HG03108 (cell line): ENCODE measurements around the gene GPC6.

Experiments used
- ATAC-seq: cut with Tn5 transposase; IDR thresholded peaks from one replicate; pipeline ENCODE4 v1.9.1; 2021; ENCODE audit warnings: moderate library complexity; ENCODE audit not compliant: unreplicated experiment

The GPC6 gene

DNA sequence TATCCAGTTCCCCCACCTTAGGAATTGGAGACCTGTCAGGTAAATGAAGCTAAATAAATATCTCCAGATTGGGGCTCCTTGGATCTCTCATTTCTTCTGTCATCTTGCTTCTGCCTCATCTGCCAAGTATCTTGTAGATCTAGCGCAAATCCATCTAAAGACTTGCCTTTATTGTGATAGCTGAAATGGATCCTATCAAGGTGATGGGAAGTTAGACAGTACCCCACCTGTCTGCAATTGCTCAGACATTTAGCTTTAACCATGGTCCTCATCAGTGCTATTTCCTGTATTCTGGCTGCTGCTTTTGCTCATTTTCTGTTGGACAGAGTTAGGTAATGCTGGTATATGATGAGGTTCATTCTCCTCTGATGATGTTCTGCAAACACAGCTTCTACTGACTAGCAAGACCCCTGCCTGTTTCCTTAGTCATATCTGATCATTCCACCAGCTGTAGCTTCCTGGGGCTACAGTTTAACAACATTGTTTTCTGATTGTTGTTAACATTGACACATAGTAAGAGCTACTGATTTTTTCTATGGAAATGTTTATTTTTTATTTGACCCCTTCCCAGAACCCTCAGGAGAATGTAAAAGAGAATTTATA is 912.9 kb downstream of the GPC6 start:
- no peak for ATAC-seq

DNA sequence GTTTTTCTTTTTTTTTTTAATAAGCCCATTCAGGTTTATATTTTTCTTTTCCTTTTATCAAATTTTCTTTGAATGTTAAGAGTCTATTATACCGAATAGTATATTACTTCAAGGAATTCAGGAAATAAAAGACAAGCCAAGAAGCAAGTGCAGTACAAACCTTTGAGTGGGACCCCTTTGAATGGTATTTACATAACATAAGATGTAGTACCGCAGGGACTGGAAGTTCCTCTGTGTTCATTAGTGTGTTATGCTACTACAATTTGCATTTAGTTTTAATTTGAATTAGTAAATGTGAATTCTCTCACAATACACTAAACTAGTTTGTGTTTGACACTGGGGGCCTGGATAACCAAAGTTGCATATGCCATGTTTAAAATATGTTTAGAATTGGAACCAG is 913.4 kb downstream of the GPC6 start:
- no peak for ATAC-seq

DNA sequence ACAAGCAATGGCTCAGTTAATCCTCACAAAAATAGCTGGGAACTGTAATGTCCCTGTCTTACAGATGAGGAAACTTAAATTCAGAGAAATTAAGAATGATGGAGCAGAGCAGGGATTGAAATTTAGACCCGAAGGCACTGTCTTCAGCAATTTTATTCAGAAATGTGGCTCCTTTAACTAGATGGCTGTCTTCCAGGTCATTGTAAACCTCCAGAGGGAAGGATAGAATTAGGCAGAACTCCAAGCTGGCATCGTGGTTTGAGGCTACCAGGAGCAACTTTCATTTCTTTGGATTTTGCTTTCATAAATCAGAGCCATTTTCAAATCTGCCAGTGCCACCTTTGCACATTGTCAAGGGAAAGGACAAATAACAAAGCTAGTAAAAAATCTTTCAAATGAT is 913.9 kb downstream of the GPC6 start:
- no peak for ATAC-seq

DNA sequence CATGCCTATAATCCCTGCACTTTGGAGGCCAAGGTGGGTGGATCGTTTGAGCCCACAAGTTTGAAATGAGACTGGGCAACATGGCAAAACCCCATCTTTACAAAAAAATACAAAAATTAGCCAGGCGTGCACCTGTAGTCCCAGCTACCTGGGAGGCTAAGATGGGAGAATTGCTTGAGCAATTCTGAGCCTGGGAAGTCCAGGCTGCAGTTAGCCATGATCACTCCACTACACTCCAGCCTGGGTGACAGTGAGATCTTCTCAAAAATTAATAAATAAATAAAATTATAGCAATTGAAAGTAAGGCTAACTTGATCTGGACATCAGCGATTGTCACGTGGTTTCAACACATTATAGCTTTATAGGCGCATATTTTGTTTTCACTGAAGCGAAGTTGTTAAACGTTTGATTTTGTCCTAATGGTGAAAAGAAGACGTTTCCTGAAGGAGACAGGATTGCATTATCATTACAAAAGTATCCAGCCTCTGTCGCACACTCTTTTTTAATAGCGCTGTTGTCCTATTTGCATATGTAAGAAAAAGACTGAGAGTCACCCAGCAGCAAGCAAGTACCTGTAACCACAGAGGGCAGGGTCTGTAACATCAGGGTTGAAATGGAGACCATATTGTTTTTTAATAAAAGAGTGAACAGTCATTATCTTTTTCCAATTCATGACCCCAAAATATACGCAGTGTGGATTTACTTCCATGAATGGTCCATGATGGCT is 917.2 kb downstream of the GPC6 start:
- no peak for ATAC-seq

DNA sequence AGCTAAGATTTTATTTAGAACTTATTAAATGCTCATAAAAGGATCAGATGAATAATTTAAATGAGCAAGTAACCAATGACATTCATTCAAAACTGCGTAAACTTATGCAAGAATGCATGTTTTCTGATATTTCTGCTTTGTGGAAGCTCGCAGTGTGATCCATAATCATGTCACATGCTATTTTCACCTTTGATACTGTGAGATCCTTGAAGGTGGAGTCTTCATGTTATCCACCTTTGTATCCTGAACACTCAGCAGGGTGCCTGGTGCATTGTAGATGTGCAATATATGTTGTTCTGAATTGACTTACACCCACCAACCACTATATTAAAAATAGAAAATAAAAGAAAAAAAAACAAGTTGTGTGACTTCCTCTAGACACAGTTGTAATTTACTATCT is 919.4 kb downstream of the GPC6 start:
- no peak for ATAC-seq

DNA sequence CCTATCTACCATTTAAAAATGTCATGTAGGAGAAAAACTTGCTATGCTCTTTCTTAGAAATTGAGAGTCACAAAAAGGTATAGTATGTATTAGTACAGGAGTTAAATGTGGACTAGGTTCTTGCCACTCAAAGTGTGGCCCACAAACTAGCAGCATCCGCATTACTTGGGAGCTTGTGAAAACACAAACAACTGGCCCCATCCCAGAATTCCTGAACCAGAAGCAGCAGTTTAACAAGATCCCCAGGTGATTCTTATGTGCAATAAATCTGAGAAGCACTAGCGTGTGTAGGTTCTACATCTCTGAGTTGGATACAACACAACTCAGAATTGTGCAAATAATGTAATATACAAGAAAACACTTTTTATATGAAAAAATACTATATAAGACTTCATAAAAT is 927.0 kb downstream of the GPC6 start:
- ATAC-seq, result no peak

DNA sequence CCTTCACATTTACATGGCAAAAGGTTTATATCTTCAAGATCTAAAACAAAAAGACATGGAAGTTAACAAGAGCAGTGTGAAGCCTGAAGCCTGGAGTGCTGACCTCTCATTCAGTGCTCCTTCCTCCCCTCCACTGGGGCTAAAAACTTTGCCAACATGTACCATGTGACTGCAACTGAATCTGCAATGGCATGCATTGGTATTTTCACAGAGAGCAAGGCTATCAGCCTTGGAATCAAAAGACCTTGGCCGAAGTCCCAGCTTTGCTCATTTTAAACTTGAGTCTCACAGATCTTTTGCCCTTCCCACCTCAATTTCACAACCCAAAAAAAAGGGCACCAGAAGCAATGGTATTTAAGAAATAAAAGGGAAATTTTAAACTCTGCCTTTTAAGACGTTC is 927.8 kb downstream of the GPC6 start:
- no peak for ATAC-seq

DNA sequence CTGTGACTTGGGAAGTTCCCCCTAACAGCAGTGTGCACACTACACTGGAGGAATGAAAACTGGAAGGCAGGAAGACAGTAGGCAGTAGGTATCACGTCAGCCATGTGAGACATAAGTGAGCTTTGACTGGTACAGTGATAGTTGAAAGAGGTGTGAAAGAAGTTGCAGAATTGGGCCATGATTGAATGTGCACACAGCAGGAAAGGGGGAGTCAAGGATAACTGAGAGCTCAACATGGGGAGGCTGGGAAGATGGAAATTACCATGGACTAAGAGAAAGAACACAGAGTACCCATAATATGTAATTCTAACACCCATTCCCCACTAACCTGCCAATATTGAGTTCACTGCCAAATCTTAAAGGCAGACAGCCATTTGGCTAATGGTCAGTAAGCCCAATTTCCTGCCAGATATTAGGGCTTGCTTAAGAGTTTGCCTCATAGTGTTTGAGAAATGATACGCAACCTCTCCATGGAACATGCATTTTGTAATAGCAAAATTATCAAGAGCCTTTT is 931.2 kb downstream of the GPC6 start:
- no peak for ATAC-seq

DNA sequence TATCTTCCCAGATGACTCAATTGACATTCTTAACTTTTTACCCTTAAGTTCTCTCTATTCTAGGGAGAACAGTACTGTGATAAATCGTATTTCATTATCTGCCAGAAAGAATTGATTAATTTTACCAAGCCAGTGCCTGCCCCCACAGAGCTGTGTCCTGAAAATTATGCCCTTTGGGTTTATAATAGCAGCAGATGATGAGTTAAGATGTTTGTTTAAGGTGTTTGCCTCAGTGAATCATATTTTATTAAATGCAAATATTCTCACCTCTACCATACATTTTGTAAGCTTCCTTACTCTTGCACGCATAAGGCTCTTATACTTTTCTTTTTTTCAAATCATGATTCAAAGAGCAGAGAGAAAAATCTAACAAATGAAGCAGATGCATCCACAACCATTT is 934.3 kb downstream of the GPC6 start:
- no peak for ATAC-seq

DNA sequence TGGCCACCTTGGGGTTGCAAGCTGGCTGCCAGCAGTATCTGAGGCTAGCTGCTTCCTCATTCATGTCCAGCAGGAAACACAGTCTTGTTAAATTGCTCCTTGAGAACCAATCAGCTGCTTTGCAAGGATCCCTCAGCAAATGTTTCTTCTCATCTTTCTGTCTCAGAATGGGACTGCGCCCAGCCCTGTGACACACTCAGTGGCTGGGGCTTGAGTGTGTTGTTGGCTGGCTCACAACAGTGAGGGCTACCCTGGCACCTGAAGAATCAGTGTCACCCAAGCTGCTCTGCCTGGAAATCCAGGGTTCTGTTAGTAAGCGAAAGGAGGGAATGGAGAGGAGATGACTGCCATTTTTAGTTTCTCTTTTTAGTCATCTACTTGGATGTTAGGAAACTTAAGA is 935.7 kb downstream of the GPC6 start:
- no peak for ATAC-seq

DNA sequence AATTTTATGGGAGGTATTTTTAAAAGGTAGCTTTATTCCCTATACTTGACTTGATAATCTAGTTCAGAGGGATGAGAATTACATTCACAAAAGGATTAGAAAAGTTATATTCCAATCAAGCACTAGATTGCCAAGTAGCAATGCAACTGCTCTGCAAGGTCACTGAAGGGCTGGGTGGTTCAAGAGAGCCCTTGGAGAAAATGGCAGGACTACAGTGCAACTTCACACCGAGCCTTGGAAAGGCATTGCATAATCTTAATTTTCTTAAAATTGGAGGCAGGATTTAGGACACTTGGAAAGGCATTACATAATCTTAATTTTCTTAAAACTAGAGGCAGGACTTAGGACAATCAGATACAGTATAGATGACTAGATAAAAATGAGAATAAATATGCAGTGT is 936.9 kb downstream of the GPC6 start:
- no peak for ATAC-seq

DNA sequence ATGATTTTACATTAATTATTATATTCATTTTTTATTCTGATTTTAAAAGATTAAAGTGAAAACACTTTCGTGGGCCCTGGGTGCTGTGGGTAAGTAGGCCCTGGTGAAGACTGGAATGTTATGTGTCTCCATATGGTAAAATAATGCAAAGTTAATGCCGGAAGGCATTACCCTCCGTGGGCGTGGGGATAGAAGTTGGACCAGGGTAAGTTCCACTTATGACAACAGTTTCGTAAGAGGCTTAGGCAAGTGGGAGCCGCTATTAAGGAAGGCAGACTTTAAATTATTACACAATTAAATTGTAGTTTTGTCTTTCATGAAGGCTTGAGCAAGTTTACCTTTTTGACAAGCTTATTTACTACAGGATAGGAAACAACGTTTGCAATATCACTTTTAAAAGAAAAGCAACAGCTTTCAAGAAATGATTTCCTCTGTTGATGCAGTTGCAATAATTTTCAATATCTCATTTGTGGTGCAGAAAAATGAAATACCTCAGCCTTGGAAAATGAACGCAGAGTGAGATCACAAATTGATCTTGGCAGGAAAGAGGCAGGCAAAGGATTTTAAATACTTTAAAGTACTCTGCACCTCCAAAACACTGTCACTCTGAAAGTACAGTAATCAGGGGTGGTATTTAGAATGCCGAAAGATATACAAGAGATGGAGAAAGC is 942.3 kb downstream of the GPC6 start:
- no peak for ATAC-seq

DNA sequence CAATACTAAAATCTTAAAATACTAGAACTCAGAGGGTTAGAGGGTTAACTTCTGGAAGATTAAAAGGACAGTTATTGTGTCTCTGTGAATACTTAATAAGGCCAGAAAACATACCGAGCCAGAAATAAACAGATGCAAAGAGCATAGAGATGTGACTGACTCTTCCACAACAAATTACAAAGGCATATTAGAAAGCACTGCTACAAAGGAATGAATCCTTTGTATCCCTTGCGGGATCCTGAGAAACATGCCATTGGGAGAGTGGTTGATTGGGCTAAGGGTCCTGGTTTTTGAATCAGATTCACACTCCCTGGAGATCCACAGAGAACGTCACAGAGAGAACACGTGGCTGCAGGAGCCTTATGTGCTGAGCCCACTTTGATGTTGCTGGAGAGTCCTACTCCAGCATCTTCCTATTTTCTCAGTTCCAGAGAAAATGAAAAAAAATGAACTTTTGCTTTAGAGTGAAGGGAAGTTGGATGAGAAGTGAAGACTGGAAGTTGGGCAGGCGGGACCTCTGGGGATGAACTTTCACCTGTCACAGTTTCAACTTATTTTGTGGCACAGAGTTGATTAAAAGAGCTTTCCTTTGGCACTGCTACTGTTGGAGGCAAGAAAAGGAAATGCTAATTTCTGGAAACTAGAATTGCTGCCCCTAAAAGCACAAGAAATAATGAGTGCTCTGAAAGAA is 943.0 kb downstream of the GPC6 start:
- no peak for ATAC-seq

DNA sequence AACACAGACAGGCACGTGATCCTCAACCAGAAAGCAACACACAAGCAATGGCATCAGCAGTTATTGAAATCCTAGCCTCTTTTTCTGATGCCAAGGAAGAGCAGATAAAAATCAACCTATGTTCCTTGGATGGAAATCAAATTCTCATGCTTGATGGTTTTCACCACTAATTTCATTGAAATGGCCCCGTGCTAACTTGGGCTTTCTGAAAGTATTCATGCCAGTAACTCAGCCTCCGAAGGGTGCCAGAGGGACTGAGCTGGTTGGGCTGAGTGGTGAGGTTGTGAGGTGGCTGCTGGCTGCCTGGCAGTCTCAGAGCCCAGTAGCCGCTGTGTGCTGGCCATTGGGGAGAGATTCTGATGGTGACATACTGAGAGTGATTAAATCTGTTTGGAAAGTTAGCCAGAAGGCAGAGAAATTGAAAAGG is 943.6 kb downstream of the GPC6 start:
- ATAC-seq, result no peak

DNA sequence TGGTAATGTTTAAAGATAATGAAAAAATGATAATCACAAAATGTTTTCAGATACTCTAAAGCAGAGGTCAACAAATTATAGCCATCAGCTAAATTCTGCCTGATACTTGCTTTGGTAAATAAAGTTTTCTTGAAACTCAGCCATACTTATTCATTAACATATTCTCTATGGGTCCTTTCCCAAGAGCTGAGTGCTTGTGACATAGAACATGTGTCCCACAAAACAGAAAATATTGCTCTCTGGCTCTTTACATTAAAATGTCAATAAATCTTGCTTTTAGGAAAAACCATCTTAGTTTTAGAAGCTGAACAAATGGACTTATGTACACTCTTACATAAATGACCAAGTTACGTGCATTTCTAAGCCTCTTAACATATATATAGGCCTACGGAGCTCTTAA is 945.8 kb downstream of the GPC6 start:
- ATAC-seq, result no peak

DNA sequence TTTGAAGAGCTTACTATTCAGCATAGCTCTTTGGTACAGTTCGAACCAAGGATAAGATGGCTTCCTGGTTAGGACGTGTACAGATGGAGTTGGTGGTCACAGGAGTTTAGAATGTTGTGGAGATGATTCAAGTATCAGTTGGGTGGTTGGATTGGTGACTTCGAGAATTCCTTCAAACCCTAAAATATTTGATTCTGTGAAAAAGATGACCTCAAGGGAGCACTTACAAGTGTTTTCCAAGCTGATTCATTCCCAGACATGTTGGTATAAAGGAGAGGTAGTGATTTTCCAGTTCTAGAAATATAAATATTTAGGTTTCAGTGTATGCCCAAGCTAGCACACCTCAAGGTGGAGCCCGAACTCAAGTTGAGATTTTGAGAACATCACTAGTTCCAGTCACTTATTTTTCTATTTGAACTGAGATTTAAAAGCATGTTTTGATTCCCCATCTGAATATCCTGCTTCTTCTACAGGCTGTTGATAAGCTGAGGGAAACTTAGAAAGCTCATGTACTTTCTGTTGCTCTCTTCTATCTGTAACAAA is 946.8 kb downstream of the GPC6 start:
- ATAC-seq, result no peak

DNA sequence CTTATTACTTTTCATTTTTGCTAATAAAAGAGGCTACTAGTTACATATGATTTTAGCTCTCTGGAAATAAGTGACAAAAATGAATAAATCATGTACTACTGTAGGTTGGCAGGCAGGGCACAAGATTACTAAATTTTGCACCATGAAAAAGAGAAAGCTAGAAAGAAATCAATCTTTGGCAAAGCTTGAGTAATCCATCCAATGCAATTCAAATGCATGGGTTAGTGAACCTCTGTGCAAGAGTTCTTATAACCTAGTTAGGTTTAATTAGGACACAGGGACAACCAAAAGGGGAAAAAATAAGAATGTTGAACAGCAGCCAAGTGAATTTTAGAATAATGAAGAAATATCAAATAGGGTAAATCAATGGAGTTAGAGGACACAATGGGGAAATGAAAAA is 947.4 kb downstream of the GPC6 start:
- ATAC-seq, result no peak

DNA sequence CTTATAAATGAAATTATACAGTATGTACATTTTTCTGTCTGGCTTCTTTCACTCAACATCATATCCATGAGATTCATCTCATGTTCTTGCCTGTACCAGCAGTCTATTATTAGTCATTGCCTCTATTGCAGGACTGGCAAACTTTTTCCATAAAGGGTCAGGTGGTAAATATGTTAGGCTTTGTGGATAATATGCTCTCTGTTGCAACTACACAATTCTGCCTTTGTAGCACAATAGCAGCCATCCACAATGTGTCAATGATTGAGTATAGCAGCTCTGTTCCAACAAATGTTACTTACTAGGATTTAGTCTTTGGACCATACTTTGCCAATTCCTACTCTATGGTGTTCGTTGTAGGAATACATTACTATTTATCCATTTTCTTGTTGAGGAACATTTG is 948.5 kb downstream of the GPC6 start:
- ATAC-seq, result no peak

DNA sequence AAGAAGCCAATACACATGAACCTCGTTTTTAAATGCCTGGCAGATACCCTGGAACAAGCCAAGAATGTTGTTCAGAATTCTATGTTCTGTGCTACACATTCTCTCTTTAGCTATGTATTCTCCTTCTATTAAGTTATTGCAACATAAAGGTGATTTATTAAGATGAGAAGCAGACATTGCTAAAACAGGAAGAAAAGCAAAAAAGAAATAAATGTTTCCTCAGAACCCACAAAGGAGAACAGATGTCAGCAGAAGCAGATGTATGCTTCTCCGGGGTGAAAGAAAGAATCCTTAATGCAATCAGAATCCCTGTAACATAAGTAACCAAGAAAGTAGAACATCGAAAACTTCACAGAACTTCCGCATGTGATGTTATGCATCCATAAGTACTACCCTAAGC is 950.0 kb downstream of the GPC6 start:
- ATAC-seq, result no peak

DNA sequence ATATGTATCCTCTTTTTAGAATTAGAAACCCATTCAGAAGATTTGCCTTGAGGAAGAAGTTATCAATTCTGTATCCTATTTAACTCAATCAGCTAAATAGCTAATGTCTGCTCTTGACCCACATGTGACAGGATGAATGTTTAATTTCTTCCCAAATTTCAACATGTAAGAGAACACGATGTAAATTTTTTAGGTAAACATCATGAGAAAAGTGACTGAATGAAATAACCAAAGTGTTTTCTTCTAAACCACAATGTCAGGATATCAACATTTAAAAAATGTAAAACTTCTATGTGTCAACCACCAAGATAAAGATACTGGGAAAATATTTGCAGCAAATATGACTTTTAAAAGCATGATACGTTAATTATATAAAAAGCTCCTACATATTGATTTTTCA is 950.4 kb downstream of the GPC6 start:
- no peak for ATAC-seq

DNA sequence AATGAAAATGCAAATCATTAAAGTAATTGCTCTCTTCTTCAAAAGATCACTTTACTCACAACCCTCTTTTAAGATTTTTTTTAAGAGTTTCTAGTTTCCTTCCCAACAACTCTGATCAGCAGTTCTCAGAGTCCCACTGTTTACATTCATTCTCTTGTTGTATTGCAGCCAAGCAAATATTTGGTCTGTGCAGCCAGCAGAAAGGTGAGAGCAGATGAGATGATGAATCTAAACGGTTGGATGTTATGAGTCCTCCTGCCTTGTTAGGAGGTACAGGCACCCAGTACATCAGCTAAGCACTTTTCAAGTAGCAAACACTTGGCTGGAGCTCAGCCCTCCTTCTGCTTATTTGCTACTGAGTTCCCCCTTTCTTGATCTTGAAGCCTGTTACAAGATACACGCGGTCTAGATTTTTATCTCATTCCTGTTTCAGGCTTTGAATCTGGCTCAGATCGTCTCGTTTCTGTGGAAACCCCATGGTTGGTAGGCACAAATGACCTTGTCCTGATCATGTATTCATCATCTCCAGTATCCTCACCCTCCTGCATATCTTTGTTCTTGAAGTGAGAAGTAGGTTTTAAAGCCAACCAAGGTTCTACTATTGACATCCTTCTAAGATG is 952.1 kb downstream of the GPC6 start:
- ATAC-seq, result no peak
